H1 (cell line): Measurements from ENCODE around the gene MEGF11. TPM values are rescaled to one million over a fixed set of nuclear protein-coding genes. Genes with fewer than 3 reads are reported as not detected.

Source experiments
- CTCF ChIA-PET: fragments of 300-600 bp; sonication (Branson Sonifier 250); formaldehyde crosslinking; loops from one replicate; lab custom pipeline; 2021; ENCODE audit not compliant: partially characterized antibody; lab: Charles Lee
- POLR2A ChIA-PET: fragments of 300-600 bp; sonication (Branson Sonifier 250); formaldehyde crosslinking; loops from one replicate; lab custom pipeline; 2021; ENCODE audit warnings: inconsistent platforms; ENCODE audit not compliant: partially characterized antibody; lab: Charles Lee
- DNase-seq, 2 experiments: peaks; one replicate each; pipeline versions ENCODE4 v3.0.0 to v3.0.0-alpha.2; 2010 to 2022; ENCODE audit warnings: low spot score in 2 of 2, low read depth in 1 of 2, mixed read lengths in 1 of 2
- FAIRE-seq: peaks from 2 replicates; lab custom pipeline; 2011; peaks lifted over from hg19 to GRCh38; lab: Jason Lieb, UNC
- H2AFZ ChIP-seq: 2 replicates; pipeline ENCODE4 v1.8.1; 2012; ENCODE audit warnings: low read length, inconsistent platforms
- H2AK5ac ChIP-seq: 2 replicates; pipeline ENCODE4 v1.6.1; 2013; ENCODE audit warnings: low read depth, low read length
- H2BK120ac ChIP-seq: replicated peaks from 2 replicates; pipeline ENCODE3; 2013; ENCODE audit warnings: low read depth, low read length, inconsistent platforms
- H2BK12ac ChIP-seq: 2 replicates; pipeline ENCODE4 v1.6.1; 2013; ENCODE audit warnings: low read depth, low read length
- H2BK15ac ChIP-seq: 2 replicates; pipeline ENCODE4 v1.6.1; 2013; ENCODE audit warnings: low read length
- H2BK20ac ChIP-seq: 2 replicates; pipeline ENCODE4 v1.6.1; 2013; ENCODE audit warnings: low read length
- H2BK5ac ChIP-seq: 2 replicates; pipeline ENCODE4 v1.6.1; 2013; ENCODE audit warnings: low read depth, low read length
- H3K14ac ChIP-seq: 2 replicates; pipeline ENCODE4 v1.6.1; 2013; ENCODE audit warnings: inconsistent platforms; ENCODE audit not compliant: insufficient read length
- H3K18ac ChIP-seq: 2 replicates; pipeline ENCODE4 v1.6.1; 2013; ENCODE audit warnings: low read length; ENCODE audit errors: extremely low read depth
- H3K23ac ChIP-seq: 2 replicates; pipeline ENCODE4 v1.6.1; 2013; ENCODE audit warnings: inconsistent platforms; ENCODE audit not compliant: insufficient read length
- H3K23me2 ChIP-seq: 2 replicates; pipeline ENCODE4 v1.6.1; 2013; ENCODE audit warnings: low read depth, low read length
- H3K27ac ChIP-seq: 2 replicates; pipeline ENCODE4 v1.6.1; 2011; ENCODE audit warnings: low read depth, low read length, inconsistent platforms
- H3K27me3 ChIP-seq, 4 experiments: replicated peaks in 1 of 4; 1 replicate in 1 of 4; 2 replicates in 3 of 4; pipeline versions ENCODE4 v1.6.1 to v1.8.1; 2011 to 2013; ENCODE audit warnings: low read length in 3 of 4, mild to moderate bottlenecking in 3 of 4, inconsistent platforms in 2 of 4, mixed read lengths in 2 of 4, moderate library complexity in 1 of 4; ENCODE audit not compliant: control insufficient read depth in 3 of 4, insufficient read depth in 3 of 4; ENCODE audit errors: extremely low read depth in 1 of 4
- H3K36me3 ChIP-seq, 4 experiments: 2 replicates each; pipeline versions ENCODE4 v1.6.1 to v1.8.1; 2011 to 2013; ENCODE audit warnings: mild to moderate bottlenecking in 4 of 4, low read length in 3 of 4, moderate library complexity in 2 of 4, control low read depth in 1 of 4, inconsistent platforms in 1 of 4; ENCODE audit not compliant: insufficient read depth in 4 of 4, control insufficient read depth in 2 of 4
- H3K4ac ChIP-seq: replicated peaks from 2 replicates; pipeline ENCODE3; 2013; ENCODE audit warnings: low read length, low read depth, mixed read lengths, inconsistent platforms; ENCODE audit not compliant: insufficient read length
- H3K4me1 ChIP-seq, 4 experiments: replicated peaks in 1 of 4; 1 replicate in 1 of 4; 2 replicates in 3 of 4; pipeline versions ENCODE4 v1.6.1 to v1.8.1; 2011 to 2013; ENCODE audit warnings: low read length in 3 of 4, inconsistent platforms in 2 of 4, mixed read lengths in 1 of 4; ENCODE audit not compliant: insufficient read depth in 4 of 4, control insufficient read depth in 3 of 4
- H3K4me2 ChIP-seq, 2 experiments: 2 replicates each; pipeline versions ENCODE4 v1.6.1 to v1.8.1; 2011 to 2013; ENCODE audit warnings: low read depth in 2 of 2, low read length in 2 of 2, control low read depth in 1 of 2, inconsistent platforms in 1 of 2, mild to moderate bottlenecking in 1 of 2; ENCODE audit not compliant: insufficient read depth in 1 of 2
- H3K4me3 ChIP-seq, 4 experiments: fragments of 200-600, 300-600 bp in 1 of 4; sonication (generic), shearing (Covaris generic), sonication (Bioruptor Twin) in 1 of 4; 2 replicates each; pipeline versions ENCODE4 v1.5.1 to v1.8.1; 2011 to 2016; ENCODE audit warnings: low read length in 4 of 4, low read depth in 3 of 4, control low read depth in 2 of 4, inconsistent platforms in 2 of 4, mild to moderate bottlenecking in 2 of 4, mixed read lengths in 1 of 4, moderate library complexity in 1 of 4; ENCODE audit not compliant: insufficient read depth in 2 of 4; ENCODE audit errors: extremely low read depth in 1 of 4
- H3K56ac ChIP-seq: replicated peaks from 2 replicates; pipeline ENCODE3; 2013; ENCODE audit warnings: low read depth, mild to moderate bottlenecking, mixed read lengths, low read length, inconsistent platforms; ENCODE audit not compliant: insufficient read length
- H3K79me1 ChIP-seq: 2 replicates; pipeline ENCODE4 v1.6.1; 2013; ENCODE audit warnings: low read depth, low read length, control low read depth
- H3K79me2 ChIP-seq, 2 experiments: 2 replicates each; pipeline versions ENCODE4 v1.6.1 to v1.8.1; 2012 to 2013; ENCODE audit warnings: low read length in 2 of 2, mild to moderate bottlenecking in 2 of 2, inconsistent platforms in 1 of 2; ENCODE audit not compliant: insufficient read depth in 2 of 2, control insufficient read depth in 1 of 2
- H3K9ac ChIP-seq, 4 experiments: replicated peaks in 1 of 4; 1 replicate in 1 of 4; 2 replicates in 3 of 4; pipeline versions ENCODE4 v1.6.1 to v1.8.1; 2011 to 2013; ENCODE audit warnings: low read depth in 3 of 4, low read length in 3 of 4, control low read depth in 2 of 4, mild to moderate bottlenecking in 2 of 4, moderate library complexity in 2 of 4, inconsistent platforms in 1 of 4; ENCODE audit errors: extremely low read depth in 1 of 4
- H3K9me3 ChIP-seq, 2 experiments: 2 replicates each; pipeline versions ENCODE4 v1.6.1 to v1.8.1; 2012 to 2013; ENCODE audit warnings: mild to moderate bottlenecking in 2 of 2, moderate library complexity in 2 of 2, control low read depth in 1 of 2, inconsistent platforms in 1 of 2, low read depth in 1 of 2, low read length in 1 of 2, mixed read lengths in 1 of 2; ENCODE audit not compliant: insufficient read depth in 2 of 2
- H4K20me1 ChIP-seq, 2 experiments: replicated peaks in 1 of 2; 2 replicates each; pipeline versions ENCODE3 to v1.8.1; 2011 to 2013; ENCODE audit warnings: inconsistent platforms in 2 of 2, low read length in 2 of 2, mild to moderate bottlenecking in 1 of 2; ENCODE audit not compliant: insufficient read depth in 2 of 2, control insufficient read depth in 1 of 2
- H4K5ac ChIP-seq: 2 replicates; pipeline ENCODE4 v1.6.1; 2013; ENCODE audit warnings: low read length, low read depth, mixed read lengths, inconsistent platforms; ENCODE audit not compliant: insufficient read length
- H4K8ac ChIP-seq: 2 replicates; pipeline ENCODE4 v1.8.0; 2013; ENCODE audit warnings: mild to moderate bottlenecking, moderate library complexity, low read length, inconsistent platforms; ENCODE audit not compliant: insufficient read depth; ENCODE audit errors: extremely low read depth
- H4K91ac ChIP-seq: replicated peaks from 2 replicates; pipeline ENCODE3; 2013; ENCODE audit warnings: low read length, mixed read lengths, inconsistent platforms; ENCODE audit not compliant: insufficient read length
- CBX8 ChIP-seq: fragments of 300-800, 300-1000 bp; sonication (generic); IDR thresholded peaks from 2 replicates; pipeline ENCODE4 v1.7.1; 2016; ENCODE audit warnings: low read depth, low read length, borderline replicate concordance
- EP300 ChIP-seq, 2 experiments: IDR thresholded peaks; 1 replicate in 1 of 2; 2 replicates in 1 of 2; pipeline ENCODE4 v1.6.1; 2011 to 2012; ENCODE audit warnings: low read depth in 2 of 2, low read length in 2 of 2, mild to moderate bottlenecking in 2 of 2, borderline replicate concordance in 1 of 2, inconsistent platforms in 1 of 2, moderate library complexity in 1 of 2
- FOSL1 ChIP-seq: IDR thresholded peaks from 2 replicates; pipeline ENCODE4 v1.6.1; 2011; ENCODE audit warnings: mild to moderate bottlenecking, low read depth, low read length, moderate library complexity; ENCODE audit not compliant: insufficient read depth
- JUND ChIP-seq: IDR thresholded peaks from 2 replicates; pipeline ENCODE4 v1.6.1; 2011; ENCODE audit warnings: mild to moderate bottlenecking, improper control_type of control experiment, low read length
- KDM4A ChIP-seq: IDR thresholded peaks from one replicate; pipeline ENCODE4 v1.7.1; 2012; ENCODE audit warnings: low read depth, mild to moderate bottlenecking, moderate library complexity, low read length, inconsistent platforms; ENCODE audit not compliant: severe bottlenecking
- PHF8 ChIP-seq: fragments of 200-600 bp; sonication (generic); conservative IDR thresholded peaks from 2 replicates; pipeline ENCODE4 v1.7.1; 2012; ENCODE audit warnings: low read depth, mild to moderate bottlenecking, inconsistent platforms, low read length, moderate library complexity
- POLR2A ChIP-seq, 2 experiments: IDR thresholded peaks; 1 replicate in 1 of 2; 2 replicates in 1 of 2; pipeline ENCODE4 v1.6.1; 2011; ENCODE audit warnings: low read depth in 2 of 2, low read length in 2 of 2, mild to moderate bottlenecking in 2 of 2; ENCODE audit errors: control extremely low read depth in 1 of 2
- RNF2 ChIP-seq: fragments of 200-900, 300-1000 bp; sonication (generic); IDR thresholded peaks from 2 replicates; pipeline ENCODE4 v1.7.1; 2016; ENCODE audit warnings: borderline replicate concordance, low read depth, mild to moderate bottlenecking, antibody characterized with exemption, low read length; ENCODE audit not compliant: poor library complexity, severe bottlenecking; ENCODE audit errors: missing control alignments
- SAP30 ChIP-seq: fragments of 300-600 bp; sonication (generic); IDR thresholded peaks from 2 replicates; pipeline ENCODE4 v1.7.1; 2012; ENCODE audit warnings: low read length, moderate library complexity, mild to moderate bottlenecking, inconsistent platforms; ENCODE audit not compliant: insufficient read depth, insufficient replicate concordance
- SIRT6 ChIP-seq: IDR thresholded peaks from one replicate; pipeline ENCODE4 v1.7.1; 2012; ENCODE audit warnings: low read length, inconsistent platforms
- TAF1 ChIP-seq: IDR thresholded peaks from 2 replicates; pipeline ENCODE4 v1.6.1; 2011; ENCODE audit warnings: mild to moderate bottlenecking, low read depth, low read length
- TAF7 ChIP-seq: optimal IDR thresholded peaks from 2 replicates; pipeline ENCODE3; 2011; ENCODE audit warnings: low read depth, mild to moderate bottlenecking, inconsistent platforms, low read length, moderate library complexity, borderline replicate concordance
- ZNF274 ChIP-seq: IDR thresholded peaks from 2 replicates; pipeline ENCODE4 v1.7.0; 2012; ENCODE audit warnings: low read length, borderline replicate concordance; ENCODE audit errors: extremely low read depth
- WGBS, 2 experiments: shearing (Covaris generic) in 1 of 2; methylation state at CpG; one replicate each; pipeline versions ENCODE4 v1.1.6 to v1.1.7; 2013 to 2015; ENCODE audit warnings: low lambda C conversion rate in 2 of 2, mixed read lengths in 2 of 2, inconsistent platforms in 1 of 2, low coverage in 1 of 2, missing lambda C conversion rate in 1 of 2; ENCODE audit not compliant: insufficient replicate concordance in 2 of 2, insufficient coverage in 1 of 2, insufficient read length in 1 of 2; ENCODE audit errors: extremely low coverage in 1 of 2, missing lambda C conversion rate in 1 of 2; 5-methylcytosine and 5-hydroxymethylcytosine counted together
- polyA plus RNA-seq, 7 experiments: library from polyadenylated mRNA; depleted of rRNA in 3 of 7; stranded (reverse) in 5 of 7; unstranded in 2 of 7; fragments of >200 nt in 5 of 7; fragments of 200-250 nt in 2 of 7; gene quantifications; 1 replicate in 5 of 7; 2 replicates in 1 of 7; 4 replicates in 1 of 7; pipeline versions ENCODE4 v1.2.1 to v1.2.3, GENCODE V29; 2011 to 2013; ENCODE audit warnings: missing spikeins in 2 of 7, mixed read lengths in 2 of 7
- total RNA-seq: library from RNA; stranded (reverse); fragmentation: NEBNext Ultra II Directional; extraction: Animal tissue kit (Norgen Biotek cat#: 25700); gene quantifications from 2 replicates; pipeline ENCODE4 v1.2.1, GENCODE V29; 2021

The MEGF11 gene
- total and polyA plus RNA-seq, 2 of the 8 experiments (the other 6 are each of a cell fraction or from before 2014, with no cell fraction given) = 4.4 to 4.8 TPM

GRCh38 chr15:65919353-65919752 is 334.2 kb downstream of the MEGF11 start:
- 93% methylated on average over 9 of the region's 9 CpGs; no CpG with 5 or more reads in 1 of the 2 experiments for WGBS, 2 experiments
- Histone ChIP-seq H2AK5ac (no peak overlapping the region), H4K8ac (no peak overlapping the region), H2BK120ac (no peak overlapping the region), H3K4me2 (no peak overlapping the region), H3K14ac (no peak overlapping the region), H4K5ac (no peak overlapping the region), H3K79me1 (no peaks in the 10 kb centered on the region), H3K9ac (no peak overlapping the region), H3K23me2 (no peaks in the 10 kb centered on the region), H2BK12ac (no peak overlapping the region), H3K36me3 (no peaks in the 10 kb centered on the region), H2BK5ac (no peak overlapping the region), H3K18ac (no peak overlapping the region), H3K9me3 (no peaks in the 10 kb centered on the region), H4K91ac (no peak overlapping the region), H3K4ac (no peak overlapping the region), H2BK15ac (no peak overlapping the region), H3K23ac (no peak overlapping the region), H3K56ac (no peak overlapping the region), H2BK20ac (no peak overlapping the region), H2AFZ (no peak overlapping the region), H3K27ac (no peak overlapping the region), H3K4me1 (peaks cover 0 to 8% (median 4%) of the 10 kb centered on the region in 4 experiments; a peak in 5 of 7 replicates), H4K20me1 (peaks cover 0 to 4% of the 10 kb centered on the region in 2 experiments), H3K27me3 (no peaks in the 10 kb centered on the region), H3K79me2 (no peaks in the 10 kb centered on the region), H3K4me3 (no peak overlapping the region)
- DNase-seq (no peak), FAIRE-seq (no peak)
- ChIA-PET POLR2A (no interaction called here), CTCF (interaction anchor here (1.1 to 1.2 kb wide), 2 partner anchors 10 to 63 kb away, joined by 3 read pairs; no protein-coding TSS in a partner anchor)
- TF ChIP-seq TAF7 = no peak
- no peak for TF ChIP-seq POLR2A (IDR thresholded peaks at IDR 0.05; ENCODE audit: control extremely low read depth in 1 of 2, low read depth in 2 of 2, low read length in 2 of 2)
- no peak for TF ChIP-seq FOSL1
- no peak for TF ChIP-seq KDM4A
- no peak for TF ChIP-seq JUND
- no peak for TF ChIP-seq TAF1
- TF ChIP-seq SAP30 = no peak
- TF ChIP-seq PHF8 = no peak
- no peak for TF ChIP-seq ZNF274
- no peak for TF ChIP-seq SIRT6
- TF ChIP-seq EP300 (IDR thresholded peaks at IDR 0.05; ENCODE audit: borderline replicate concordance in 1 of 2, low read depth in 2 of 2, low read length in 2 of 2) = no peak
- no peak for TF ChIP-seq CBX8
- no peak for TF ChIP-seq RNF2
